Measurements from ENCODE around the gene ZSCAN31. TPM values are rescaled to one million over a fixed set of nuclear protein-coding genes. Genes with fewer than 3 reads are reported as not detected.
A peak's percentile ranks its signal among the peaks of the same experiment; 100 is the strongest.

The ZSCAN31 gene
- total and polyA plus RNA-seq, 9 of the 15 experiments (the other 6 are each of a cell fraction or from before 2014, with no cell fraction given) = 3.9 to 12.1 (median 7.0) TPM

DNA sequence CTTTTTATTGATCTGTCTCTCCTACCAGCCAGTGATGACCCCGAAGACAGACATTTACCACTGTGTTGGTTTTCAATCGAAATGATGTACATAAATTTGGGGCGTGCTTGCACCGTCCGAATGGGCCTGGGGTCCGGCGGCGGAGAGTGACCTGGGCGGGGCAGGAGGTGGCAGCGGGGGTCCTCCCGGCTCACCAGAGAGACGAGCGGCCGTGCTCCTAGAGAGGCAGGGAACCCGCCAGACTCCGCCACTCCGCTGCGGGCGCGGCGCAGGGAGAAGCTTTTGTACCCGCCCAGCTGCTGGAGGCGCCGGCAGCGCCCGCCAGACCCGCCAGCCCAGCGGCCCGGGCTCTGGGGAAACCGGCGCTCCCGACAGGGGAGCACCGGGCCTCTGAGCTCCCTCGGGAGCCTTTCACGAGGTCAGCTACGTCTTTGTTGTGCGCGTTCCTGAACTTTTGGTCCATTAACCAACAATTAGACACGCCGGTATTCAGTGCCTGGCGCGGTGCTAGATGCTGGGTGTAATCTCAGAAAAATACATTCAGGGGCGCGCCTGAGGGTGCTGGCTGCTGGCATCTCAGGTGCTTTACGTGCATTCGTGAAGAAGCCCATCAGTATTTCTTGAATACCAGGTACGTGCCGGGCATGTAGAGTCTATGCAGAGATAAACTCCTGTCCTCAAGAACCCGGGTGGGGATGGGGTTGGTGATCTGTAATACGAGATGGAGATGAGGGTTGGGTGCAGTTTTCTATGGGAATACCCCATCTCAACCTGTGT lies 54.5 kb downstream of the ZSCAN31 start, which contains the start of gene PGBD1 (continued):
- TF ChIP-seq, protein P1, sequence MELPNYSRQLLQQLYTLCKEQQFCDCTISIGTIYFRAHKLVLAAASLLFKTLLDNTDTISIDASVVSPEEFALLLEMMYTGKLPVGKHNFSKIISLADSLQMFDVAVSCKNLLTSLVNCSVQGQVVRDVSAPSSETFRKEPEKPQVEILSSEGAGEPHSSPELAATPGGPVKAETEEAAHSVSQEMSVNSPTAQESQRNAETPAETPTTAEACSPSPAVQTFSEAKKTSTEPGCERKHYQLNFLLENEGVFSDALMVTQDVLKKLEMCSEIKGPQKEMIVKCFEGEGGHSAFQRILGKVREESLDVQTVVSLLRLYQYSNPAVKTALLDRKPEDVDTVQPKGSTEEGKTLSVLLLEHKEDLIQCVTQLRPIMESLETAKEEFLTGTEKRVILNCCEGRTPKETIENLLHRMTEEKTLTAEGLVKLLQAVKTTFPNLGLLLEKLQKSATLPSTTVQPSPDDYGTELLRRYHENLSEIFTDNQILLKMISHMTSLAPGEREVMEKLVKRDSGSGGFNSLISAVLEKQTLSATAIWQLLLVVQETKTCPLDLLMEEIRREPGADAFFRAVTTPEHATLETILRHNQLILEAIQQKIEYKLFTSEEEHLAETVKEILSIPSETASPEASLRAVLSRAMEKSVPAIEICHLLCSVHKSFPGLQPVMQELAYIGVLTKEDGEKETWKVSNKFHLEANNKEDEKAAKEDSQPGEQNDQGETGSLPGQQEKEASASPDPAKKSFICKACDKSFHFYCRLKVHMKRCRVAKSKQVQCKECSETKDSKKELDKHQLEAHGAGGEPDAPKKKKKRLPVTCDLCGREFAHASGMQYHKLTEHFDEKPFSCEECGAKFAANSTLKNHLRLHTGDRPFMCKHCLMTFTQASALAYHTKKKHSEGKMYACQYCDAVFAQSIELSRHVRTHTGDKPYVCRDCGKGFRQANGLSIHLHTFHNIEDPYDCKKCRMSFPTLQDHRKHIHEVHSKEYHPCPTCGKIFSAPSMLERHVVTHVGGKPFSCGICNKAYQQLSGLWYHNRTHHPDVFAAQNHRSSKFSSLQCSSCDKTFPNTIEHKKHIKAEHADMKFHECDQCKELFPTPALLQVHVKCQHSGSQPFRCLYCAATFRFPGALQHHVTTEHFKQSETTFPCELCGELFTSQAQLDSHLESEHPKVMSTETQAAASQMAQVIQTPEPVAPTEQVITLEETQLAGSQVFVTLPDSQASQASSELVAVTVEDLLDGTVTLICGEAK (IDR thresholded peaks at IDR 0.05) = peak; percentile 69; the same call in 1 of the 2 replicates
- TF ChIP-seq, protein P1 (CRISPR knock-in tag; IDR thresholded peaks at IDR 0.05) = no peak
- TF ChIP-seq POLR2B (IDR thresholded peaks at IDR 0.05; ENCODE audit: low read depth, partially characterized antibody) (peak; percentile 71), HCFC1 (IDR thresholded peaks at IDR 0.05; ENCODE audit: low read depth, low read length) (peak; percentile 64; the same call in 1 of the 2 replicates), HNRNPL (IDR thresholded peaks at IDR 0.05; ENCODE audit: low read depth, low read length) (peak; percentile 65; the same call in 1 of the 2 replicates), ZNF589 (CRISPR knock-in tag; IDR thresholded peaks at IDR 0.05; ENCODE audit: low read depth) (no peak), COPS2 (conservative IDR thresholded peaks at IDR 0.05) (no peak), GABPB1 (CRISPR knock-in tag; IDR thresholded peaks at IDR 0.05) (peak; percentile 79), ZMIZ1 (IDR thresholded peaks at IDR 0.05; ENCODE audit: low read depth in 2 of 2, low read length in 2 of 2) (no peak; a peak in 1 of 4 replicates), RB1 (IDR thresholded peaks at IDR 0.05; ENCODE audit: low read depth) (peak; percentile 88), TOE1 (IDR thresholded peaks at IDR 0.05; ENCODE audit: borderline replicate concordance) (no peak), TOE1 (CRISPR knock-in tag; IDR thresholded peaks at IDR 0.05; ENCODE audit: borderline replicate concordance, low read depth) (no peak), ZZZ3 (IDR thresholded peaks at IDR 0.05) (0 out of 2 replicates have a peak, but pooled peaks have one; percentile 30), KDM5B (IDR thresholded peaks at IDR 0.05; ENCODE audit: insufficient replicate concordance, low read depth, low read length) (peak; percentile 88)
- TF ChIP-seq, protein P2, sequence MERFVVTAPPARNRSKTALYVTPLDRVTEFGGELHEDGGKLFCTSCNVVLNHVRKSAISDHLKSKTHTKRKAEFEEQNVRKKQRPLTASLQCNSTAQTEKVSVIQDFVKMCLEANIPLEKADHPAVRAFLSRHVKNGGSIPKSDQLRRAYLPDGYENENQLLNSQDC (CRISPR knock-in tag; IDR thresholded peaks at IDR 0.05) = no peak

Measured in K562 (cell line).